GM23338 (cell line): ENCODE measurements around the gene CHMP4A. TPM values are rescaled to one million over a fixed set of nuclear protein-coding genes. Genes with fewer than 3 reads are reported as not detected.

ENCODE experiments used
- ATAC-seq: fragments of 200-7000 bp; cut with Tn5 transposase; 3 replicates; pipeline ENCODE4 v1.9.1; 2020
- DNase-seq: peaks from one replicate; pipeline ENCODE4 v3.0.0-alpha.2; 2015; ENCODE audit warnings: low spot score
- H2AFZ ChIP-seq: fragments of 200-600 bp; sonication (generic); 2 replicates; pipeline ENCODE4 v1.8.0; 2016; ENCODE audit warnings: antibody characterized with exemption, mild to moderate bottlenecking, moderate library complexity
- H3F3A ChIP-seq: fragments of 200-600 bp; sonication (generic); replicated peaks from 2 replicates; pipeline ENCODE4 v1.8.0; 2017; ENCODE audit warnings: antibody characterized with exemption, mixed run types, low read depth
- H3K27ac ChIP-seq: fragments of 200-600 bp; sonication (generic); 2 replicates; pipeline ENCODE4 v1.6.1; 2016; ENCODE audit warnings: low read depth
- H3K27me3 ChIP-seq: fragments of 200-600 bp; sonication (generic); 2 replicates; pipeline ENCODE4 v1.8.0; 2016; ENCODE audit warnings: mild to moderate bottlenecking, mixed run types, moderate library complexity; ENCODE audit not compliant: insufficient read depth
- H3K36me3 ChIP-seq: fragments of 200-600 bp; sonication (generic); 2 replicates; pipeline ENCODE4 v1.8.0; 2016; ENCODE audit warnings: mild to moderate bottlenecking; ENCODE audit not compliant: insufficient read depth
- H3K4me1 ChIP-seq: fragments of 200-600 bp; sonication (generic); 2 replicates; pipeline ENCODE4 v1.8.0; 2016; ENCODE audit warnings: mild to moderate bottlenecking, moderate library complexity; ENCODE audit not compliant: insufficient read depth
- H3K4me2 ChIP-seq: fragments of 200-600 bp; sonication (generic); 2 replicates; pipeline ENCODE4 v1.7.1; 2017; ENCODE audit warnings: mixed run types
- H3K4me3 ChIP-seq: fragments of 200-600 bp; sonication (generic); 2 replicates; pipeline ENCODE4 v1.6.1; 2016; ENCODE audit warnings: mixed run types
- H3K79me2 ChIP-seq: fragments of 200-600 bp; sonication (generic); replicated peaks from 2 replicates; pipeline ENCODE4 v1.8.0; 2017; ENCODE audit warnings: mild to moderate bottlenecking; ENCODE audit not compliant: insufficient read depth
- H3K9me2 ChIP-seq: fragments of 200-600 bp; sonication (generic); 2 replicates; pipeline ENCODE4 v1.8.0; 2017; ENCODE audit not compliant: insufficient read depth
- H4K20me1 ChIP-seq: fragments of 200-600 bp; sonication (generic); replicated peaks from 2 replicates; pipeline ENCODE4 v1.8.0; 2017; ENCODE audit warnings: mild to moderate bottlenecking; ENCODE audit not compliant: insufficient read depth
- H3K27ac Mint-ChIP-seq: 2 replicates; pipeline ENCODE4 v1.8.0; 2020; ENCODE audit warnings: inconsistent platforms, mild to moderate bottlenecking, moderate library complexity, mixed read lengths
- H3K27me3 Mint-ChIP-seq: 3 replicates; pipeline ENCODE4 v1.8.0; 2022; ENCODE audit warnings: low read depth, mild to moderate bottlenecking, moderate library complexity, mixed read lengths, inconsistent platforms; ENCODE audit not compliant: insufficient read depth, poor library complexity
- H3K36me3 Mint-ChIP-seq: 3 replicates; pipeline ENCODE4 v1.8.0; 2021; ENCODE audit warnings: low read depth, mild to moderate bottlenecking, inconsistent platforms, moderate library complexity, mixed read lengths
- H3K4me1 Mint-ChIP-seq: 3 replicates; pipeline ENCODE4 v1.8.0; 2020; ENCODE audit warnings: mild to moderate bottlenecking, inconsistent platforms, mixed read lengths
- H3K4me3 Mint-ChIP-seq: 3 replicates; pipeline ENCODE4 v1.8.0; 2021; ENCODE audit warnings: moderate library complexity, mild to moderate bottlenecking, inconsistent platforms, mixed read lengths
- H3K9me3 Mint-ChIP-seq: 3 replicates; pipeline ENCODE4 v1.8.0; 2020; ENCODE audit warnings: moderate library complexity, mild to moderate bottlenecking, inconsistent platforms, mixed read lengths
- ETS1 ChIP-seq: IDR thresholded peaks from 2 replicates; pipeline ENCODE4 v1.6.1; 2016; ENCODE audit warnings: antibody characterized with exemption
- EZH2phosphoT487 ChIP-seq: fragments of 200-600 bp; sonication (generic); IDR thresholded peaks from one replicate; pipeline ENCODE4 v1.8.1; 2018; ENCODE audit warnings: antibody characterized with exemption; ENCODE audit not compliant: unreplicated experiment
- JUNB ChIP-seq: IDR thresholded peaks from one replicate; pipeline ENCODE4 v1.6.1; 2016; ENCODE audit warnings: antibody characterized with exemption; ENCODE audit not compliant: unreplicated experiment
- POLR2AphosphoS5 ChIP-seq: IDR thresholded peaks from 2 replicates; pipeline ENCODE4 v1.6.1; 2016; ENCODE audit warnings: antibody characterized with exemption, low read depth
- REST ChIP-seq: IDR thresholded peaks from one replicate; pipeline ENCODE4 v1.6.1; 2018; ENCODE audit warnings: antibody characterized with exemption; ENCODE audit not compliant: unreplicated experiment
- STAT1 ChIP-seq: IDR thresholded peaks from one replicate; pipeline ENCODE4 v1.6.1; 2016; ENCODE audit warnings: antibody characterized with exemption; ENCODE audit not compliant: unreplicated experiment
- ZNF331 ChIP-seq: fragments of 250-450 bp; sonication (Bioruptor Pico); IDR thresholded peaks from 2 replicates; pipeline ENCODE4 v1.5.0; 2020; ENCODE audit warnings: low read depth, mild to moderate bottlenecking, moderate library complexity
- polyA plus RNA-seq: library from polyadenylated mRNA; unstranded; fragments of >200 nt; fragmentation: Nextera tagmentation; extraction: Ambion mirVana; gene quantifications from 2 replicates; pipeline ENCODE4 v1.2.1, GENCODE V29; 2016
- total RNA-seq: library from RNA; depleted of rRNA; stranded (reverse); fragments of >200 nt; shearing (Covaris generic); gene quantifications from 2 replicates; pipeline ENCODE4 v1.2.3, GENCODE V29; 2014
- TF ChIP-seq, protein P1 (sequence below), 2 experiments: fragments of 200-600 bp in 1 of 2; sonication (generic) in 1 of 2; conservative IDR thresholded peaks; 2 replicates each; pipeline versions ENCODE4 v1.5.1 to v1.6.1; 2016 to 2017; ENCODE audit warnings: antibody characterized with exemption in 2 of 2, low read depth in 2 of 2, mild to moderate bottlenecking in 2 of 2, moderate library complexity in 1 of 2
- TF ChIP-seq, protein P2 (sequence below): fragments of 250-450 bp; sonication (Bioruptor Pico); IDR thresholded peaks from 2 replicates; pipeline ENCODE4 v1.5.0; 2020; ENCODE audit warnings: mild to moderate bottlenecking, moderate library complexity

The CHMP4A gene
- total and polyA plus RNA-seq, 2 experiments from 2014 or later, result 19.3 to 36.9 TPM

- no peak for TF ChIP-seq REST
- TF ChIP-seq STAT1, result no peak
- no peak for TF ChIP-seq ZNF331 (CRISPR knock-in tag)
- no peak for TF ChIP-seq EZH2phosphoT487
Measured at GRCh38 chr14:24238123-24238522, 24.8 kb upstream of the CHMP4A start (continued).

GRCh38 chr14:24237463-24237955, 24.2 kb upstream of the CHMP4A start:
- H3K9me2 ChIP-seq, result no peaks in the 10 kb centered on the region
- H4K20me1 ChIP-seq, result peaks cover 3% of the 10 kb centered on the region; the same call in 1 of the 2 replicates
- DNase-seq, result no peak
- peaks cover 12% of the 10 kb centered on the region for H3K4me1 Mint-ChIP-seq
- peaks cover 17% of the 10 kb centered on the region; the same call in 1 of the 2 replicates for H3K36me3 ChIP-seq
- H3F3A ChIP-seq, result peaks cover 13% of the 10 kb centered on the region
- H3K27ac ChIP-seq, result no peak overlapping the region
- peaks cover 14% of the 10 kb centered on the region; the same call in 1 of the 2 replicates for H3K4me1 ChIP-seq
- H3K27me3 ChIP-seq, result no peaks in the 10 kb centered on the region
- no peak overlapping the region for H3K4me3 ChIP-seq
- H3K79me2 ChIP-seq, result peaks cover 18% of the 10 kb centered on the region
- H3K27ac Mint-ChIP-seq, result no peak overlapping the region
- H3K4me3 Mint-ChIP-seq, result no peak overlapping the region
- H2AFZ ChIP-seq, result no peak overlapping the region
- no peak overlapping the region for H3K4me2 ChIP-seq
- no peaks in the 10 kb centered on the region for H3K9me3 Mint-ChIP-seq
- no peak for ATAC-seq
- peaks cover 52% of the 10 kb centered on the region for H3K36me3 Mint-ChIP-seq
- peaks cover 7% of the 10 kb centered on the region for H3K27me3 Mint-ChIP-seq
- no peak for TF ChIP-seq JUNB
- no peak for TF ChIP-seq POLR2AphosphoS5
- TF ChIP-seq, protein P1, sequence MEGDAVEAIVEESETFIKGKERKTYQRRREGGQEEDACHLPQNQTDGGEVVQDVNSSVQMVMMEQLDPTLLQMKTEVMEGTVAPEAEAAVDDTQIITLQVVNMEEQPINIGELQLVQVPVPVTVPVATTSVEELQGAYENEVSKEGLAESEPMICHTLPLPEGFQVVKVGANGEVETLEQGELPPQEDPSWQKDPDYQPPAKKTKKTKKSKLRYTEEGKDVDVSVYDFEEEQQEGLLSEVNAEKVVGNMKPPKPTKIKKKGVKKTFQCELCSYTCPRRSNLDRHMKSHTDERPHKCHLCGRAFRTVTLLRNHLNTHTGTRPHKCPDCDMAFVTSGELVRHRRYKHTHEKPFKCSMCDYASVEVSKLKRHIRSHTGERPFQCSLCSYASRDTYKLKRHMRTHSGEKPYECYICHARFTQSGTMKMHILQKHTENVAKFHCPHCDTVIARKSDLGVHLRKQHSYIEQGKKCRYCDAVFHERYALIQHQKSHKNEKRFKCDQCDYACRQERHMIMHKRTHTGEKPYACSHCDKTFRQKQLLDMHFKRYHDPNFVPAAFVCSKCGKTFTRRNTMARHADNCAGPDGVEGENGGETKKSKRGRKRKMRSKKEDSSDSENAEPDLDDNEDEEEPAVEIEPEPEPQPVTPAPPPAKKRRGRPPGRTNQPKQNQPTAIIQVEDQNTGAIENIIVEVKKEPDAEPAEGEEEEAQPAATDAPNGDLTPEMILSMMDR (conservative IDR thresholded peaks at IDR 0.05; ENCODE audit: low read depth in 2 of 2), result no peak
- no peak for TF ChIP-seq ZNF331 (CRISPR knock-in tag)
- no peak for TF ChIP-seq ETS1
- TF ChIP-seq, protein P2, sequence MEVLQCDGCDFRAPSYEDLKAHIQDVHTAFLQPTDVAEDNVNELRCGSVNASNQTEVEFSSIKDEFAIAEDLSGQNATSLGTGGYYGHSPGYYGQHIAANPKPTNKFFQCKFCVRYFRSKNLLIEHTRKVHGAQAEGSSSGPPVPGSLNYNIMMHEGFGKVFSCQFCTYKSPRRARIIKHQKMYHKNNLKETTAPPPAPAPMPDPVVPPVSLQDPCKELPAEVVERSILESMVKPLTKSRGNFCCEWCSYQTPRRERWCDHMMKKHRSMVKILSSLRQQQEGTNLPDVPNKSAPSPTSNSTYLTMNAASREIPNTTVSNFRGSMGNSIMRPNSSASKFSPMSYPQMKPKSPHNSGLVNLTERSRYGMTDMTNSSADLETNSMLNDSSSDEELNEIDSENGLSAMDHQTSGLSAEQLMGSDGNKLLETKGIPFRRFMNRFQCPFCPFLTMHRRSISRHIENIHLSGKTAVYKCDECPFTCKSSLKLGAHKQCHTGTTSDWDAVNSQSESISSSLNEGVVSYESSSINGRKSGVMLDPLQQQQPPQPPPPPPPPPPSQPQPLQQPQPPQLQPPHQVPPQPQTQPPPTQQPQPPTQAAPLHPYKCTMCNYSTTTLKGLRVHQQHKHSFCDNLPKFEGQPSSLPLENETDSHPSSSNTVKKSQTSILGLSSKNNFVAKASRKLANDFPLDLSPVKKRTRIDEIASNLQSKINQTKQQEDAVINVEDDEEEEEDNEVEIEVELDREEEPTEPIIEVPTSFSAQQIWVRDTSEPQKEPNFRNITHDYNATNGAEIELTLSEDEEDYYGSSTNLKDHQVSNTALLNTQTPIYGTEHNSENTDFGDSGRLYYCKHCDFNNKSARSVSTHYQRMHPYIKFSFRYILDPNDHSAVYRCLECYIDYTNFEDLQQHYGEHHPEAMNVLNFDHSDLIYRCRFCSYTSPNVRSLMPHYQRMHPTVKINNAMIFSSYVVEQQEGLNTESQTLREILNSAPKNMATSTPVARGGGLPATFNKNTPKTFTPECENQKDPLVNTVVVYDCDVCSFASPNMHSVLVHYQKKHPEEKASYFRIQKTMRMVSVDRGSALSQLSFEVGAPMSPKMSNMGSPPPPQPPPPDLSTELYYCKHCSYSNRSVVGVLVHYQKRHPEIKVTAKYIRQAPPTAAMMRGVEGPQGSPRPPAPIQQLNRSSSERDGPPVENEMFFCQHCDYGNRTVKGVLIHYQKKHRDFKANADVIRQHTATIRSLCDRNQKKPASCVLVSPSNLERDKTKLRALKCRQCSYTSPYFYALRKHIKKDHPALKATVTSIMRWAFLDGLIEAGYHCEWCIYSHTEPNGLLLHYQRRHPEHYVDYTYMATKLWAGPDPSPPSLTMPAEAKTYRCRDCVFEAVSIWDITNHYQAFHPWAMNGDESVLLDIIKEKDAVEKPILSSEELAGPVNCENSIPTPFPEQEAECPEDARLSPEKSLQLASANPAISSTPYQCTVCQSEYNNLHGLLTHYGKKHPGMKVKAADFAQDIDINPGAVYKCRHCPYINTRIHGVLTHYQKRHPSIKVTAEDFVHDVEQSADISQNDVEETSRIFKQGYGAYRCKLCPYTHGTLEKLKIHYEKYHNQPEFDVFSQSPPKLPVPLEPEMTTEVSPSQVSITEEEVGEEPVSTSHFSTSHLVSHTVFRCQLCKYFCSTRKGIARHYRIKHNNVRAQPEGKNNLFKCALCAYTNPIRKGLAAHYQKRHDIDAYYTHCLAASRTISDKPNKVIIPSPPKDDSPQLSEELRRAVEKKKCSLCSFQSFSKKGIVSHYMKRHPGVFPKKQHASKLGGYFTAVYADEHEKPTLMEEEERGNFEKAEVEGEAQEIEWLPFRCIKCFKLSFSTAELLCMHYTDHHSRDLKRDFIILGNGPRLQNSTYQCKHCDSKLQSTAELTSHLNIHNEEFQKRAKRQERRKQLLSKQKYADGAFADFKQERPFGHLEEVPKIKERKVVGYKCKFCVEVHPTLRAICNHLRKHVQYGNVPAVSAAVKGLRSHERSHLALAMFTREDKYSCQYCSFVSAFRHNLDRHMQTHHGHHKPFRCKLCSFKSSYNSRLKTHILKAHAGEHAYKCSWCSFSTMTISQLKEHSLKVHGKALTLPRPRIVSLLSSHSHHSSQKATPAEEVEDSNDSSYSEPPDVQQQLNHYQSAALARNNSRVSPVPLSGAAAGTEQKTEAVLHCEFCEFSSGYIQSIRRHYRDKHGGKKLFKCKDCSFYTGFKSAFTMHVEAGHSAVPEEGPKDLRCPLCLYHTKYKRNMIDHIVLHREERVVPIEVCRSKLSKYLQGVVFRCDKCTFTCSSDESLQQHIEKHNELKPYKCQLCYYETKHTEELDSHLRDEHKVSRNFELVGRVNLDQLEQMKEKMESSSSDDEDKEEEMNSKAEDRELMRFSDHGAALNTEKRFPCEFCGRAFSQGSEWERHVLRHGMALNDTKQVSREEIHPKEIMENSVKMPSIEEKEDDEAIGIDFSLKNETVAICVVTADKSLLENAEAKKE, result no peak
